ENCODE measurements around the gene EP400. TPM values are rescaled to one million over a fixed set of nuclear protein-coding genes. Genes with fewer than 3 reads are reported as not detected.
"Not testable (repeated sequence)": the region's sequence is repeated elsewhere in the genome, so short reads cannot be mapped to it uniquely, and the experiment has no call there.

Gene EP400
- total and polyA plus RNA-seq, 2 of the 13 experiments (the other 11 are each of a cell fraction or from before 2014, with no cell fraction given) = 4.9 to 5.0 TPM

DNA sequence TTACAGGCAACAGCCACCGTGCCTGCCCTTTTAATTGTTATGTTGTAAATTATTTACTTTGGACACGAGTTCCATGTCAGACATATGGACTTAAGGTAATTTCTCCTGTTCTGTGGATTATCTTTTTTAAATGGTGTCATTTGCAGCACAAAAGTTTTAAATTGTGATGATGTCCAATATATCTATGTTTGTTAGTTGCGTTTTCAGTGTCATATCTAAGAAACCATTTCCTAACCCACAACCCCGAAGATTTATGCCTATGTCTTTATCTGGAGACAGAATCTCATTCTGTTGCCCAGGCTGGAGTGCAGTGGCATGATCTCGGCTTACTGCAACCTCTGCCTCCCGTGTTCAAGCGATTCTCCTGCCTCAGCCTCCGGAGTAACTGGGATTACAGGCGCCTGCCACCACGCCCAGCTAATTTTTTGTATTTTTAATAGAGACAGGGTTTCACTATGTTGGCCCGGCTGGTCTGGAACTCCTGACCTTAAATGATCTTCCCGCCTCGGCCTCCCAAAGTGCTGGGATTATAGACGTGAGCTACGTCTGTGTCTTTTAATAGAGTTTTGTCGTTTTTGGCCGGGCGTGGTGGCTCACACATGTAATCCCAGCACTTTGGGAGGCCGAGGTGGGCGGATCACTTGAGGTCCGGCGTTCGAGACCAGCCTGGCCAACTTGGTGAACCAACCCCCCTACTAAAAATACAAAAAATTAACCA, 870 bp upstream of the EP400 start:
- H3K27ac ChIP-seq (ENCODE audit: extremely low read length, insufficient read depth, low read length); ATAC-seq; in situ Hi-C loops (cut with HindIII; ENCODE audit: extremely low pct_ligation_motif_present, low pct_unique_long_range_greater_than_20kb); FAIRE-seq; H3K36me3 ChIP-seq (replicated peaks in 1 of 2; ENCODE audit: control insufficient read depth in 1 of 2, insufficient read depth in 2 of 2, low read length in 2 of 2); intact Hi-C loops (cut with micrococcal nuclease; ENCODE audit: unreplicated experiment); H2AFZ ChIP-seq (ENCODE audit: low read length); DNase-seq (ENCODE audit: low spot score); CTCF ChIA-PET (ENCODE audit: low intra/inter-chr PET ratio, low total read pairs); H4K20me1 ChIP-seq (ENCODE audit: insufficient read depth, low read length); H3K27me3 ChIP-seq (ENCODE audit: control insufficient read depth in 1 of 2, insufficient read depth in 2 of 2, low read length in 2 of 2); H3K9me3 ChIP-seq (ENCODE audit: low read length); BruUV-seq (replicated peaks): not testable (repeated sequence)
- 45% methylated on average over 22 of the region's 23 CpGs for WGBS (ENCODE audit: low lambda C conversion rate)
- peaks cover 28% of the 10 kb centered on the region; the same call in 1 of the 2 replicates for H3K4me1 ChIP-seq (ENCODE audit: insufficient read depth, low read length)
- peak overlapping the region; percentile 68 for H3K4me2 ChIP-seq (ENCODE audit: low read depth, low read length)
- H3K79me2 ChIP-seq (ENCODE audit: insufficient read depth, low read length) = peaks cover 30% of the 10 kb centered on the region
- POLR2A ChIA-PET = interaction anchor here (1.0 to 1.4 kb wide), 2 partner anchors 9 to 98 kb away, joined by 3 to 4 read pairs; no protein-coding TSS in a partner anchor
- H3K9ac ChIP-seq (ENCODE audit: insufficient read depth, low read depth, low read length) = peak overlapping the region; percentile 59
- TF ChIP-seq ZNF460 (CRISPR knock-in tag; IDR thresholded peaks at IDR 0.05; ENCODE audit: borderline replicate concordance) (peak; percentile 50), ZMYM2 (CRISPR knock-in tag; IDR thresholded peaks at IDR 0.05) (0 out of 2 replicates have a peak, but pooled peaks have one; percentile 49), ZNF430 (CRISPR knock-in tag; IDR thresholded peaks at IDR 0.05) (0 out of 2 replicates have a peak, but pooled peaks have one; percentile 41)
- peak overlapping the region; percentile 38 to 75 (median 65); a peak in 4 of 6 replicates for H3K4me3 ChIP-seq (replicated peaks in 1 of 3; ENCODE audit: insufficient read depth in 1 of 3, low read depth in 2 of 3, low read length in 3 of 3)

DNA sequence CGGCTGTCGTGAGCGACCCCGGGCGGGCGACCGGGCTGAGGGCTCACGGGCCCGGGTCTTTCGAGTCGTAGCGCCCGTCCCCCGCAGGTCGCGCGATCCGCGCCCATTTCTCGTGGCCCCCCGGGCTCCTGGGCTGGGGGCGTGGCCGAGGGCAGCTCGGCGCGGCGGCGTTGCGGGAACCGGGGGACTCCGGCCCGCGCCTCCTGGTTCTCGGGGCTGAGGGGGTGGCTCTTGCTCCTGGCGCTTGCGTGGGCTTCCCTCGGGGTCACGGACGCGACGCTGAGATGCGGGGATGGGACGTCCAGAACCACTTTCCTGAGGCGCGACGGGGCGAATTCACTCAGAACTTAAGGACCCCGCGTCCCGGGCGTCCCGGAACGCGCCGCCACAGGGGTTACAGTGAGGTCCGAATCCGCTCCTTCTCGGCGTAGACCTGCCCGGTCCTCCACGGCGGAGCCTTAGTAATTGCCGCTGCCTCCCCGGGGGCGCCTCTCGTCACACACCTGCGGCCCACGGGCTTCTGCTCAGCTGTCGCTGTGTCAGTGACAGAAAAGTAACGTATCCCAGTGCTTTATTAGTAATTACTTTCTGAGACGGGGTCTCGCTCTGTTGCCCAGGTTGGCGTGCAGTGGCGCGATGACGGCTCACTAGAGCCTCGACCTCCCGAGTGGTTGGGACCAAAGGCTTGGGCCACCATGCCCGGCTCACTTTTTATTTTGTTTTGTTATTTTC, 606 bp downstream of the EP400 start:
- in situ Hi-C loops (cut with HindIII; ENCODE audit: extremely low pct_ligation_motif_present, low pct_unique_long_range_greater_than_20kb) = no loop called here
- H3K79me2 ChIP-seq (ENCODE audit: insufficient read depth, low read length) = peaks cover 40% of the 10 kb centered on the region
- H4K20me1 ChIP-seq (ENCODE audit: insufficient read depth, low read length) = no peaks in the 10 kb centered on the region
- DNase-seq (ENCODE audit: low spot score) (no peak), FAIRE-seq (no peak), ATAC-seq (peak; percentile 17)
- peak overlapping the region; percentile 93 for H3K9ac ChIP-seq (ENCODE audit: insufficient read depth, low read depth, low read length)
- no peaks in the 10 kb centered on the region for H3K9me3 ChIP-seq (ENCODE audit: low read length)
- no peak overlapping the region for H2AFZ ChIP-seq (ENCODE audit: low read length)
- H3K36me3 ChIP-seq (replicated peaks in 1 of 2; ENCODE audit: control insufficient read depth in 1 of 2, insufficient read depth in 2 of 2, low read length in 2 of 2) = no peaks in the 10 kb centered on the region
- peaks cover 30% of the 10 kb centered on the region for H3K4me1 ChIP-seq (ENCODE audit: insufficient read depth, low read length)
- H3K27ac ChIP-seq (ENCODE audit: extremely low read length, insufficient read depth, low read length) = peak overlapping the region; percentile 81
- WGBS (ENCODE audit: low lambda C conversion rate) = 3% methylated on average over 8 of the region's 79 CpGs
- ChIA-PET POLR2A (interaction anchor here (1.0 to 1.4 kb wide), 3 partner anchors 10 to 99 kb away, joined by 3 to 6 read pairs (median 4); no protein-coding TSS in a partner anchor), CTCF (ENCODE audit: low intra/inter-chr PET ratio, low total read pairs) (interaction anchor here (1.1 kb wide), 1 partner anchor 99 kb away, joined by 5 read pairs; no protein-coding TSS in a partner anchor)
- no peaks in the 10 kb centered on the region; a peak in 1 of 5 replicates for H3K27me3 ChIP-seq (ENCODE audit: control insufficient read depth in 1 of 2, insufficient read depth in 2 of 2, low read length in 2 of 2)
- intact Hi-C loops (cut with micrococcal nuclease; ENCODE audit: unreplicated experiment) = no loop called here
- H3K4me3 ChIP-seq (replicated peaks in 1 of 3; ENCODE audit: insufficient read depth in 1 of 3, low read depth in 2 of 3, low read length in 3 of 3) = peak overlapping the region; percentile 75 to 98 (median 94)
- TSS peak; percentile 60 for BruUV-seq (replicated peaks)
- peak overlapping the region; percentile 76 for H3K4me2 ChIP-seq (ENCODE audit: low read depth, low read length)
- TF ChIP-seq ZNF564 (CRISPR knock-in tag; IDR thresholded peaks at IDR 0.05) = no peak
- TF ChIP-seq ARNTL (CRISPR knock-in tag; IDR thresholded peaks at IDR 0.05) = no peak
- no peak for TF ChIP-seq SMAD1 (CRISPR knock-in tag; IDR thresholded peaks at IDR 0.05; ENCODE audit: borderline replicate concordance, low read depth)
- TF ChIP-seq ELF3 (CRISPR knock-in tag; IDR thresholded peaks at IDR 0.05) = no peak; the same call in 1 of the 2 replicates
- TF ChIP-seq SALL2 (CRISPR knock-in tag; IDR thresholded peaks at IDR 0.05) = no peak
- no peak for TF ChIP-seq ZNF136 (CRISPR knock-in tag; IDR thresholded peaks at IDR 0.05; ENCODE audit: low read depth)
- no peak for TF ChIP-seq ZHX1 (CRISPR knock-in tag; IDR thresholded peaks at IDR 0.05; ENCODE audit: low read depth)
- no peak for TF ChIP-seq MTF2 (CRISPR knock-in tag; IDR thresholded peaks at IDR 0.05; ENCODE audit: borderline replicate concordance)
- 0 out of 2 replicates have a peak, but pooled peaks have one; percentile 41 for TF ChIP-seq NKX3-1 (CRISPR knock-in tag; IDR thresholded peaks at IDR 0.05)
- no peak for TF ChIP-seq ZNF776 (CRISPR knock-in tag; IDR thresholded peaks at IDR 0.05)
- peak; percentile 22; the same call in 1 of the 2 replicates for TF ChIP-seq HDAC1 (CRISPR knock-in tag; IDR thresholded peaks at IDR 0.05)
